ENCODE measurements around the gene ADAM23.

- no peak for TF ChIP-seq CTCF (IDR thresholded peaks at IDR 0.05)
- no peak for TF ChIP-seq TCF12 (IDR thresholded peaks at IDR 0.05)
Measured at GRCh38 chr2:206531996-206532543, 88.7 kb downstream of the ADAM23 start.

All from SK-N-SH (cell line).